ENCODE measurements around the gene ZCWPW1.
"Not testable (repeated sequence)": the region's sequence is repeated elsewhere in the genome, so short reads cannot be mapped to it uniquely, and the experiment has no call there.

Gene ZCWPW1

DNA sequence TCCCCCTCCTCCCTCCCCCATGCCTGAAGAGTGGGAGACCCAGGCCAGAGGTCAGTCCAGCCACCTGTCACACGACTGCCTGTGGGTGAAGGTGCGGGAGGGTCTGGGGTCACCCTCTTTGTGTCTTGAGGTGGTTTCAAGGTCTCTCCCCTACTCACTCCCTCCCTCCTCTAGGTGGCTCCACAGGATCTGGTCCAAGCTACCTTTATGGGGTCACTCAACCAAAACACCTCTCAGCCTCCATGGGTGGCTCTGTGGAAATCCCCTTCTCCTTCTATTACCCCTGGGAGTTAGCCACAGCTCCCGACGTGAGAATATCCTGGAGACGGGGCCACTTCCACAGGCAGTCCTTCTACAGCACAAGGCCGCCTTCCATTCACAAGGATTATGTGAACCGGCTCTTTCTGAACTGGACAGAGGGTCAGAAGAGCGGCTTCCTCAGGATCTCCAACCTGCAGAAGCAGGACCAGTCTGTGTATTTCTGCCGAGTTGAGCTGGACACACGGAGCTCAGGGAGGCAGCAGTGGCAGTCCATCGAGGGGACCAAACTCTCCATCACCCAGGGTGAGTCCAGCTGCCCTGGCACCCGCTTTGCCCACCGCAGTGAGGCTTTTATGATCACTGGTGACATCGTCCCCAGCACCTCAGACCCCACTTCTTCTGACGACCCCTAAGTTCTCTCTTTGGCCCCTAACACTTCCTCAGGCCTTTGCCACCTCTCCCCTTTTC is 54.5 kb downstream of the ZCWPW1 start:
- not testable (repeated sequence) for DNase-seq (ENCODE audit: low read depth in 4 of 4, low spot score in 1 of 4)

DNA sequence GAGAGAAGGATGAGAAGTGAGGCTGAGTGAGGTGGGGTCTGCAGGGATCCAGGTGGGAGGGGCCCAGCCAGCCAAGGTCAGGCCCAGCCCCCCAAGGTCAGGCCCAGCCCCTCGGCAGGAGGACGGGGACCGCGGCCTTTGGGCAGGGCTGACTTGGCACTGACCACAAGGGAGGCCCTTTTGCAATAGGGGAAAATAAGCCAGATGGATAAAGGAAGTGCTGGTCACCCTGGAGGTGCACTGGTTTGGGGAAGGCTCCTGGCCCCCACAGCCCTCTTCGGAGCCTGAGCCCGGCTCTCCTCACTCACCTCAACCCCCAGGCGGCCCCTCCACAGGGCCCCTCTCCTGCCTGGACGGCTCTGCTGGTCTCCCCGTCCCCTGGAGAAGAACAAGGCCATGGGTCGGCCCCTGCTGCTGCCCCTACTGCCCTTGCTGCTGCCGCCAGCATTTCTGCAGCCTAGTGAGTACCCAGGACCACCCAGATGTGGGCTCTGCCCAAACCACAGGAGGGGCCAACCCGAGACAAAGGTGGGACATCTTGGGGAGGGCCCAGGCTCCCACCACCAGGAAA is 55.2 kb downstream of the ZCWPW1 start, which contains the start of gene PILRA:
TSS of gene PILRA (plus strand) at position 227 of the 571 bp plus-strand sequence. CDS start at position 397, 170 bp downstream.
- DNase-seq (ENCODE audit: low read depth in 4 of 4, low spot score in 1 of 4): no peak

DNA sequence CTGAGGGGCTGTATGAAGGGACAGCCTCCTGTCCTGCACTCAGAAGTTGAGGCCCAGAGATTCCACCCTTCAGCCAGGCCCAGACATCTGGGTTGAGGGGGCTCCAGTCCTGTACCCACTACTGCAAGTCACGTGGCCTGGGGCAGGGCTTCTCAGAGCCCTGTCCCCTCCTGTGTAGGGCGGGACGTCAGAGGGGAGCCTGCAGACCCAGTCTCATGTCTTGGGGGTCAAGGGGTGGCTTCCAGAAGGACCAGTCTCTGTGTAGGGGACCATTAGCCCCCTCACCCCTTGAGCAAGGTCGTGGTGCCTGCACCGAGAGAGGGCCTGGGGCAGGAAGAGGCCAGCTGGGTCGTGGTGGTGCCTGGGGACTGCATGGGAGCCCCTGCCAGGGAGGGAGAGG is 55.8 kb downstream of the ZCWPW1 start:
- no peak for DNase-seq (ENCODE audit: low read depth in 4 of 4, low spot score in 1 of 4)

DNA sequence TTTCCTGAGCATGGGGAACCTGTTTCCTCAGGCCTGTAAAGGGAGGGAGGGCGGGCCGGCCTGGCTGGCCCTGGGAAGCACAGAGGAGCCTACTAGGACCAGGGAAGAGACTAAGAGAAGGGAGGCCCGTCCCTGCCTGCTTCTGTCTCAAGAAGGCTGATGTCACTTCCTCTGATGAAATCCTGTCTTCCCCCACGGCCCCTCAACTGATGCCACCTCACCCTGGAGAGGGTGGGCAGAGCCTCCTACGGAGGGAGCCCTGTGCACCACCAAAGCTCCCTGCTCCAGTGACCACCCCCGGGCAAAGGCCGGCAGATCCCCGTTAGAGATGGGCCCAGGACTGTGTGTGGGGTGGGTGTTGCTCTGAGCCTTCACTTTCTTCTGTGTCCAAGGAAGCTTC is 56.2 kb downstream of the ZCWPW1 start:
- no peak for DNase-seq (ENCODE audit: low read depth in 4 of 4, low spot score in 1 of 4)

DNA sequence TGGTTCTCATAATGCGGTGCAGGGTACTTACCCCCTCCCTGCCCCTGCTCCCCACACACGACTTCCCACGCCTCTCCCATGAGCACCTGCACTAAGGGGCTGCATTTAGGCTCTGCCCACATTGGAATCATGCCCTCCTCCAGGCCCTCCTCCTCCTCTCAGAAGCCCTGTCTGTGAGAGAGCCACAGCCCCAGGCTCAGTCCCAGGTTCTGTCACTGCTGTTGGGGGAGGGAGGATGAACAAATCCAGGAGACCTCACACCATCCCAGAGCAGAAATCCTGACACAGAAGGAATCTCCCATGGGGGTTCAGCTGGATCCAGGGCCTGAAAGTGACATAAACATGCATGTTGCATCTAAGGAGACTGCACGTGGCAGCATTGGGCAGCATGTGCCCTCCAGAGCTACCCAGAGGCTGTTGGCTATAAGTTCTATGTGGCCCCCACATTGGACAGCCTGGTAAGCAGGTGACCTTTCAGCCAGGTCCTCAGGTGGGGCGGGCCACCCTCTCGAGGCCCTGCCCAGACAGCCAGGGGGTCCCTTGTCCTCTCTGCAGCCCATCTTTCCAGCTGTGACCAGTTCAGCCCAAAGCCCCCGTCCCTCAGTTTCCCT is 56.8 kb downstream of the ZCWPW1 start:
- DNase-seq (ENCODE audit: low read depth in 4 of 4, low spot score in 1 of 4): no peak

DNA sequence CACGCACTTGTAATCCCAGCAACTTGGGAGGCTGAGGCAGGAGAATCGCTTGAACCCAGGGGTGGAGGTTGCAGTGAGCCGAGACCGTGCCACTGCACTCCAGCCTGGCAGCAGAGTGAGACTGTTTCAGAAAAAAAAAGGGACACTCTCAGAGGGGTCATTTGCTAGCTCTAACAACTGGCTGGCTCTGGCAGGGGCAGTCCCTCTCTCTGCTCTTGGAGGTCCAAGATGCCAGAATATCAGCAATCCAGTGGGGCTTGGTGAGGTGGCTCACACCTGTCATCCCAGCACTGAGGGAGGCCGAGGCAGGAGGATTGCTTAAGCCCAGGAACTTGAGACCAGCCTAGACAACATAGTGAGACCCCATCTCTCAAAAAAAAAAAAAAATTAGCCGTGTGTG is 57.8 kb downstream of the ZCWPW1 start:
- DNase-seq (ENCODE audit: low read depth in 4 of 4, low spot score in 1 of 4): no peak

DNA sequence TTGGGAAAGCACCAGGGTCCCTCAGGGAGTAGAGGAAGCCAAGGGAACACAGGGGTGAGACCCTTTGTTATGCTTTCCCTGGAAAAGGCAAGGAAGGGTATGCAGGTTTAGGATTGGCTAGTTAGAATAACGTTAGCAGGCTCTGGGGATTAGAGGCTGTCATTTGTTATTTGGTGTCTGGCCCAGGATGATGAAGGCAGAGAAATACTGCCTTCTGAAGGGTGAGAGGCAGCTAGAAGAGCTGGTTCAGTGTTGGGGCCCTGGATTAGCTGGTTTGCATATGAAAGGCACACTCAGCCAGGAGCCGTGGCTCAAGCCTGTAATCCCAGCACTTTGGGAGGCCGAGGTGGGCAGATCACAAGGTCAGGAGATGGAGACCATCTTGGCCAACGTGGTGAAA is 58.2 kb downstream of the ZCWPW1 start:
- no peak for DNase-seq (ENCODE audit: low read depth in 4 of 4, low spot score in 1 of 4)

DNA sequence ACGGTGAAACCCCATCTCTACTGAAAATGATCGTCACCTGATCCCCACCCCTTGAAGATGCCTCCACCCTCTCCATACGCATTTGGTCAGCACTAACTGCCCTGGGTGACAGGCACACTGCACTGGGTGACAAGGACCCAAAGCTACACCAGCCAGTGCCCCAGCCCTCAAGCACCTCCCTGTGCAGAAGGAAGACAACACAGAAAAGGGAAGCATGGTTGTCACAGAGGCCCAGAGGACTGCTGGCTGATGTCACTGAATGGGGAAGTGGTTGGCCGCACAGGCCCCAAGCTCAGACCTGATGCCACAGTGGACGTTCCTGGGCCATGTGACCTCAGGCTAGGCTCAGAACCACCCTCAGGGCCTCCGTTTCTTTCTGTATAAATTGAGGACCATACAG is 59.4 kb downstream of the ZCWPW1 start:
- DNase-seq (ENCODE audit: low read depth in 4 of 4, low spot score in 1 of 4): no peak

DNA sequence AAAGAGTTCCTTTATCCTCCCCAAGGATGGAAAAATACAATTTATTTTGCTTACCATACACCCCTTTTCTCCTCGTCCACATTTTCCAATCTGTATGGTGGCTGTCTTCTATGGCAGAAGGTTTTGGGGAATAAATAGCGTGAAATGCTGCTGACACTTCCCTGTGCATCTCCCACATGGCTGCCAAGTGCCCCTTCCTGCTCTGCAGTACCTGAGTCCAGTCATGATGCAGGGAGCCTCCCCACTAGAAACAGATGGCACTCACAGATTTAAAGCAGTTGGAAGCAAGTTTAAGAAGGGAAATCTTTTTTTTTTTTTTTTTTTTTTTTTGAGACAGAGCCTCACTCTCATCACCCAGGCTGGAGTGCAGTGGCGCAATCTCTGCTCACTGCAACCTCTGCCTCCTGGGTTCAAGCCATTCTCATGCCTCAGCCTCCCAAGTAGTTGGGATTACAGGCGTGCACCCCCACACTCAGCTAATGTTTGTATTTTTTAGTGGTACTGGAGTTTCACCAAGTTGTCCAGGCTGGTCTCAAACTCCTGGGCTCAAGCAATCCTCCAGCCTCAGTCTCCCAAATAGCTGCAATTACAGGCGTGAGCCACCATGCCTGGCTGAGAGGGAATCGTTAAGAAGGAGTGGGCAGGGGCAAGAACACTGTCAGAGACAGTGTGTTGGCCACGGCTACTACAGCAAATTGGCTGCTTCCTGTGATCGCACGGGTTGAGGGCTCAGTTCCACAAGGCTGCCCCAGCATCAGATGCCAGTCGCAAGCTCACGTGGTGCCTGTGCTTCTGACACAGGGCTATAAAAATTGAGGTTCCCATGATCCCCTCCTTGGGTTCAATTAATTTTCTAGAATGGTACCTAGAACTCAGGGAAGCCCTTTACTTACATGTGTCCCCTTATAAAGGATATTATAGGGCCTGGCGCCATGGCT is 60.6 kb downstream of the ZCWPW1 start:
- no peak for DNase-seq (ENCODE audit: low read depth in 4 of 4, low spot score in 1 of 4)

DNA sequence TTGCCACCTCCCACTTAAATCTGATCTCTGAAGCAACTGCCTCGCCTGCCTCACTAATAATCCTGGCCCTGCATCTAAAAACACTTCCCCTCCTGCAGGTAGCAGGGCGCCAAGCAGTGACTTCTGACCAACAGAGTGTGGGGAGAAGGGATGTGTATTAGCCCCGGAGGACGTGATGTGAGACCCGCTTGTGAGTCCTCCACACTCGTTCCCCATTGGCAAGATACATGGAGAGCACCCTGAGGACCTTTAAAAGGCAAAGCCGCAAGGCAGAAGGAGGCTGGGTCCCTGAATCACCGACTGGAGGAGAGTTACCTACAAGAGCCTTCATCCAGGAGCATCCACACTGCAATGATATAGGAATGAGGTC is 61.3 kb downstream of the ZCWPW1 start:
- DNase-seq (ENCODE audit: low read depth in 4 of 4, low spot score in 1 of 4): no peak

DNA sequence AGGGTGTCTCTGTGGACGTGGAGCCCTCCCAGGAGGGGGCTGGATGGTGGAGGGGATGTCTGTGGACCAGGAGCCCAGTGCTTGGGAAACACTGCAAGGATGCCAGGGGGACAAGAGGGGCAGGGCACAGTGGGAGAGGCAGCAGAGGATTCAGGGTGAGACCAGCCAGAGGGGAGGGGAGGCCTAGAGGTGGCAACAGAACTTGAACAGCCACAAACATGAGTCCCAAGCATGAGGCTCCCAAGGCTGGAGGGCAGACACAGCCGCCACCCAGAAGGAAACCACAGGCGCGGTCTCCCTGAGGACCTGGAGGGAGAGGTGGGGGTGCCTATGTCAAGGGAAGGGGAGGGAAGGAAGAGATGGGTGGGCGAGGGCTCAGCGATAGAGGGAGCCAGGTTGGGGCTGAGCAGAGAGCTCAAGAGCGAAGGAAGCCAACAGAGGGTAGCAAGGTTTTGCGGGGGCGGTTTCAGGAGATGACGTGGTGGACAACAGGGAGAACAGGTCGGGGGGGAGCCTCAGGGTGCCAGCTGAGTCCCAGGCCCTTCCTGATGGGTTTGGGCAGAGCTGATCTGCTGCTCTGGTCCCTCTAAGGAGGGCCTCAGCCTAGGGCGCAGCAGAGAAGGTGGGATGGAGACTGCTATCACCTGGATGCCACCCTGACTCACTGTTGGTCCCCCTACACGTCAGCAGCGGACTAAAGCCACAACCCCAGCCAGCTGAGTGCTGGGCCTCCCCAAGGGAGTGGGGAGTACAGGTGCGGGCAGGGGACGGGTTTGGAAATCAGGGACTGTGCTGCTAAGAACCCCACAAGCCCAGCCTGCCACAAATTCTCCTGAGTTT is 61.9 kb downstream of the ZCWPW1 start:
- no peak for DNase-seq (ENCODE audit: low read depth in 4 of 4, low spot score in 1 of 4)

DNA sequence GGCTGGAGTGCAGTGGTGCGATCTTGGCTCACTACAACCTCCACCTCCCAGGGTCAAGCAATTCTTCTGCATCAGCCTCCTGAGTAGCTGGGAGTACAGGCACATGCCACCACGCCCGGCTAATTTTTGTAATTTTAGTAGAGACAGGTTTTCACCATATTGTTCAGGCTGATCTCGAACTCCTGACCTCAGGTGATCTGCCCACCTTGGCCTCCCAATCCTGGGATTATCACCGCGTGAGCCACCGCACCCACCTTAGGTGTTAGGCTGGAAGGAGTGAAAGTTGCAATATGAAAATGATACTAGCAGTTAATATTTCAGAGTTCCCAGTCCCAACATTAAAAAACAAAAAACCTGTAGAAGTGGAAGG is 62.5 kb downstream of the ZCWPW1 start:
- DNase-seq (ENCODE audit: low read depth in 4 of 4, low spot score in 1 of 4): not testable (repeated sequence)

DNA sequence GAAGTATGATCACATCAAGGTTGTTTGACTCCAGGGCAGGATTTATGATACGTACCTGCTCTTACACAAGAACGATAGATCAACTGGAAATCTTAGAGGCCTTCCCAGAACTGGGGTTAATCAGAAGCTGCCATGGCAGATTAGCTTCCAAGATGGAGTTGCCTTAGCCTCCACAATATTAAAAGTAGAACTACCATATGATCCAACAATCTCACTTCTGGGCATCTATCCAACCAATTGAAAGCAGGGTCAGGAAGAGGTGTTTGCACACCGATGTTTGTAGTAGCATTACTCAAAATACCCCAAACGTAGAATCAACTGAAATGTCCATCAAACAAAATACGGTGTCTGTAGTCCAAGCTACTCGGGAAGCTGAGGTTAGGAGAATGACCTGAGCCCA is 64.0 kb downstream of the ZCWPW1 start:
- DNase-seq (ENCODE audit: low read depth in 4 of 4, low spot score in 1 of 4): no peak

DNA sequence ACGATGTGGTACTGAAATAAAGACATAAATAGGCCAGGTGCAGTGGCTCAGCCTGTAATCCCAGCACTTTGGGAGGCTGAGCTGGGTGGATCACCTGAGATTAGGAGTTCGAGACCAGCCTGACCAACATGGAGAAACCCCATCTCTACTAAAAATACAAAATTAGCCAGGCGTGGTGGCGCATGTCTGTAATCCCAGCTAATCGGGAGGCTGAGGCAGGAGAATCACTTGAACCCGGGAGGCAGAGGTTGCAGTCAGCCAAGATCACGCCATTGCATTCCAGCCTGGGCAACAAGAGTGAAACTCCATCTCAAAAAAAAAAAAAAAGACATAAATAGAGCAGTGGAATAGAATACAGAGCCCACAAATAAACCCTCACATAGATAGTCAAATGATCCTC is 64.7 kb downstream of the ZCWPW1 start:
- not testable (repeated sequence) for DNase-seq (ENCODE audit: low read depth in 4 of 4, low spot score in 1 of 4)

DNA sequence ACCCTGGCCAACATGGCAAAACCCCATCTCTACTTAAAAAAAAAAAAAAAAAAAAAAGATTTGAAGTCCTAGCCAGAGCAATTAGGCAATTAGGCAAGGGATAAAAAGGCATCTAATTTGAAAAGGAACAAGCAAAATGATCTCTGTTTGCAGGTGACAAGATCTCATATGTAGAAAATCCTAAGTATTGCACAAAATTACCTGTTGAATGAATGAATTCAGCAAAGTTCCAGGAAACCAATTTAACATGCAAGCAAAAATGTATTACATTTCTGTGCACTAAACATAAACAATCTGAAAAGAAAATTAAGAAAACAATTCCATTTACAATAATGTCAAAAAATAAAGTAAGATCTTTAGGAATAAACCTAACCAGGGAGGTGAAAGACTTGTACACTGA is 65.4 kb downstream of the ZCWPW1 start:
- no peak for DNase-seq (ENCODE audit: low read depth in 4 of 4, low spot score in 1 of 4)

DNA sequence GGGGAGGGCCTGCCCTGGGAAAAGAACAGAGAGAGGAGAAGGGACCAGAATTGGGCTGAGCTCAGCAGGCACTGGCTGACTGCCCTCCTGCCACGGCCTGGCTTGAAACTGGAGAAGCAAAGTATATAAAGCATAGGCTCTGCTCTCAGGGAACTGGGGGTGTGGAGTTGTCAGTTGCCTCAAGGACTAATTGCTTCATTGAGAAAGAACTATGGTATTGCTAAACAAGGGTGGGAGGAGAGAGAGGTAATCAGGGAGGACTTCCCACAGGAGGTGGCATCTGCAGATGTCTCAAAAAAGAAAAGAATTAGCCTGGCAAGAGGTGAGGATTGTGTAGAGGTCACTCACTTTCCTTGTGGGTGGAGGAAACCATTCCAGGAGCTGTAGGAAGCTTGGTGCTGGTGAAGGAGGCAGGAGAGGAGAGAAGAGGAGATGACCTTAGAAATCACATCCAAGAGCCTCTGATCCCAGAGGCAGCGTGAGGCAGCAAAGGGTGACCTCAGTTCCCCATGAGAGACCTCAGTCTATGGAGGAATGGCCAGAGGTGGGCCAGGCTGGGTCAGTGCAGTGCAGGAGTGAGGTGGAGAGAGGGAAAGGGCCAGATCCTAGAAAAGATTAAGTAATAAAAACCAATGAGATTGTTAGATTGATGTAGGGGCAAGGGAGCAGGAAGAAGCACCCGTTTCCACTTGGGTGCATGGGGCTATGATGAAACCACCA is 68.2 kb downstream of the ZCWPW1 start:
- no peak for DNase-seq (ENCODE audit: low read depth in 4 of 4, low spot score in 1 of 4)

DNA sequence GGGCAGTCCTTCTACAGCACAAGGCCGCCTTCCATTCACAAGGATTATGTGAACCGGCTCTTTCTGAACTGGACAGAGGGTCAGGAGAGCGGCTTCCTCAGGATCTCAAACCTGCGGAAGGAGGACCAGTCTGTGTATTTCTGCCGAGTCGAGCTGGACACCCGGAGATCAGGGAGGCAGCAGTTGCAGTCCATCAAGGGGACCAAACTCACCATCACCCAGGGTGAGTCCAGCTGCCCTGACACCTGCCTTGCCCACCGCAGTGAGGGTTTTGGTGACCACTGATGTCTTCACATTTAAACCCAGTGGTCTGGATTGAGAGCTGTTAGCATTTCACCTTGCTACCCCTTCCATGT is 69.7 kb downstream of the ZCWPW1 start:
- DNase-seq (ENCODE audit: low read depth in 4 of 4, low spot score in 1 of 4): no peak

DNA sequence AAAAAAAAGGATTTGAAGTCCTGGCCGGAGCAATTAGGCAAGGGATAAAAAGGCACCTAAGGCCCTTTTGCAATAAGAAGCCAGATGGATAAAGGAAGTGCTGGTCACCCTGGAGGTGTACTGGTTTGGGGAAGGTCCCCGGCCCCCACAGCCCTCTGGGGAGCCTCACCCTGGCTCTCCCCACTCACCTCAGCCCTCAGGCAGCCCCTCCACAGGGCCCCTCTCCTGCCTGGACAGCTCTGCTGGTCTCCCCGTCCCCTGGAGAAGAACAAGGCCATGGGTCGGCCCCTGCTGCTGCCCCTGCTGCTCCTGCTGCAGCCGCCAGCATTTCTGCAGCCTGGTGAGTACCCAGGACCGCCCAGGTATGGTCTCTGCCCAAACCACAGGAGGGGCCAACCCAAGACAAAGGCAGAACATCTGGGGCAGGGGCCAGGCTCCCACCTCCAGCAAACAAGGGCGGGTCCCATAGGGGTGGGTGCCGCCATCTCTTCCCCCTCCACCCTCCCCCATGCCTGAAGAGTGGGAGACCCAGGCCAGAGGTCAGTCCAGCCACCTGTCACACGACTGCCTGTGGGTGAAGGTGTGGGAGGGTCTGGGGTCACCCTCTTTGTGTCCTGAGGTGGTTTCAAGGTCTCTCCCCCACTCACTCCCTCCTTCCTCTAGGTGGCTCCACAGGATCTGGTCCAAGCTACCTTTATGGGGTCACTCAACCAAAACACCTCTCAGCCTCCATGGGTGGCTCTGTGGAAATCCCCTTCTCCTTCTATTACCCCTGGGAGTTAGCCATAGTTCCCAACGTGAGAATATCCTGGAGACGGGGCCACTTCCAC is 70.3 kb downstream of the ZCWPW1 start, which contains the start of gene PILRB:
TSS of gene PILRB (plus strand) at position 91 of the 830 bp plus-strand sequence. CDS start at position 277, 186 bp downstream.
- no peak for DNase-seq (ENCODE audit: low read depth in 4 of 4, low spot score in 1 of 4)

DNA sequence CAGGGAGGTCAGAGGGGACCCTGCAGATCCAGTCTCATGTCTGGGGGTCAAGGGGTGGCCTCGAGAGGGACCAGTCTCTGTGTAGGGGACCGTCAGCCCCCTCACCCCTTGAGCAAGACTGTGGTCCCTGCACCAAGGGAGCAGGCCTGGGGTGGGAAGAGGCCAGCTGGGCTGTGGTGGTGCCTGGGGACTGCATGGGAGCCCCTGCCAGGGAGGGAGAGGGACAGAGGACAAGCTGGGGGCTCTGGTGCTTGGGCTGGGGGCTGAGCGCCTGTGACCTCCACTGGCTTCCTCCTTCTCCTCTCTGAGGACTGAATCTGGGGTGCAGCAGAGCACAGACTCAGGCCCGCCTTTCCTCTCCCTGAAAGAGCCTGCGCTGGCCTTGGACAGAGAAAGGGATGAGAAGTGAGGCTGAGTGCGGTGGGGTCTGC is 71.4 kb downstream of the ZCWPW1 start:
- DNase-seq (ENCODE audit: low read depth in 4 of 4, low spot score in 1 of 4): no peak

Data from stimulated activated CD4-positive, alpha-beta T cell treated with anti-CD3 and anti-CD28 coated beads, Interleukin-1b, Interleukin-23, amount 100 ng/mL, for 24 hours (primary cell).